Measurements from ENCODE around the gene MTUS2. TPM values are rescaled to one million over a fixed set of nuclear protein-coding genes. Genes with fewer than 3 reads are reported as not detected.

Gene MTUS2
- total and polyA plus RNA-seq, 2 of the 8 experiments (the other 6 are each of a cell fraction or from before 2014, with no cell fraction given) = 0.18 to 0.80 TPM

DNA sequence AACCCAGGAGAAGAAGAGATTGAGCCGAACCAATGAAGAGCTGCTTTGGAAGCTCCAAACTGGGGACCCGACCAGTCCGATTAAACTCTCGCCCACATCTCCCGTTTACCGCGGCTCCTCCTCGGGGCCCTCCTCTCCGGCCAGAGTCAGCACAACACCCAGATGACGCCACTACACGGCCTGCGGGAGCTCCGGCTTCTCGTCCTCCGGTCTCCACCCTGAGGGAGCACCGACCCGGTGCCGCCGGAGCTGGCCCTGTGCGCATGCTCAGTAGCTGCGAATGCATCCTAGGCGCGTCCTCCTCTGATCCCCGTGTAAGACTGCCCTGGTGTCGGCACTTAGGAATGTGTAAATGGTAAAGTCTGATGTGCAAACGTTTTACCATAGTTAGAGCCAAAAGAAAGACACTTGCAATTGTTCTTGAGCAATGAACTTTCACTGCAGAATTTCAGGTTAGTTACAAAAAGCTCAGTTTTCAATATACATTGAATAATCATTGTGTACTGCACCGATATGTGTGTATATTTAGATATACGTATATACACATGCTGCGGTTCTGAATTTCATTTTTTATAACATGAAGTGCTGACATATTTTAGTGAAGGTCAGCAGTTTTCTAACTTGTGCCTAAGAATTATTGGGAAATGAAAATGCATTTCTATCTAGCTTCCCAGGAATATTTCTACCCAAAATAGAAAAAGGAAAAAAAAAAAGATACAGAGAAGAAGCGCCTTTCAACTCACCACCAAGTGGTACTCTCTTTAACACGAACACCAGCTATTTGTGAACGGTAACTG lies 683.1 kb downstream of the MTUS2 start:
- Histone ChIP-seq H4K91ac (replicated peaks; ENCODE audit: insufficient read length, low read length) (no peak overlapping the region), H3K4me3 (ENCODE audit: extremely low read depth in 1 of 4, insufficient read depth in 2 of 4, low read depth in 3 of 4, low read length in 4 of 4) (peak overlapping the region in 2 of 4 experiments; percentile 2 to 19; a peak in 2 of 8 replicates), H2BK120ac (replicated peaks; ENCODE audit: low read depth, low read length) (no peak overlapping the region), H3K14ac (ENCODE audit: insufficient read length) (no peak overlapping the region), H3K79me2 (ENCODE audit: control insufficient read depth in 1 of 2, insufficient read depth in 2 of 2, low read length in 2 of 2) (no peaks in the 10 kb centered on the region), H2BK20ac (ENCODE audit: low read length) (no peak overlapping the region), H3K79me1 (ENCODE audit: low read depth, low read length) (no peaks in the 10 kb centered on the region), H3K36me3 (ENCODE audit: control insufficient read depth in 2 of 4, insufficient read depth in 4 of 4, low read length in 3 of 4) (no peaks in the 10 kb centered on the region), H3K23ac (ENCODE audit: insufficient read length) (no peak overlapping the region), H3K9ac (replicated peaks in 1 of 4; ENCODE audit: extremely low read depth in 1 of 4, low read depth in 3 of 4, low read length in 3 of 4) (no peak overlapping the region), H3K9me3 (ENCODE audit: insufficient read depth in 2 of 2, low read depth in 1 of 2, low read length in 1 of 2) (no peaks in the 10 kb centered on the region), H3K4me2 (ENCODE audit: insufficient read depth in 1 of 2, low read depth in 2 of 2, low read length in 2 of 2) (peak overlapping the region; percentile 8 to 48; a peak in 3 of 4 replicates), H4K8ac (ENCODE audit: extremely low read depth, insufficient read depth, low read length) (no peak overlapping the region), H3K4me1 (replicated peaks in 1 of 4; ENCODE audit: control insufficient read depth in 3 of 4, insufficient read depth in 4 of 4, low read length in 3 of 4) (no peaks in the 10 kb centered on the region), H2AK5ac (ENCODE audit: low read depth, low read length) (no peak overlapping the region), H2BK15ac (ENCODE audit: low read length) (no peak overlapping the region), H4K20me1 (replicated peaks in 1 of 2; ENCODE audit: control insufficient read depth in 1 of 2, insufficient read depth in 2 of 2, low read length in 2 of 2) (peaks cover 0 to 3% of the 10 kb centered on the region in 2 experiments), H3K56ac (replicated peaks; ENCODE audit: insufficient read length, low read depth, low read length) (no peak overlapping the region), H3K4ac (replicated peaks; ENCODE audit: insufficient read length, low read depth, low read length) (no peak overlapping the region), H3K23me2 (ENCODE audit: low read depth, low read length) (no peaks in the 10 kb centered on the region), H4K5ac (ENCODE audit: insufficient read length, low read depth, low read length) (no peak overlapping the region), H2AFZ (ENCODE audit: low read length) (peak overlapping the region; percentile 47; the same call in 1 of the 2 replicates), H3K27ac (ENCODE audit: low read depth, low read length) (no peak overlapping the region), H2BK5ac (ENCODE audit: low read depth, low read length) (no peak overlapping the region), H3K18ac (ENCODE audit: extremely low read depth, low read length) (no peak overlapping the region), H3K27me3 (replicated peaks in 1 of 4; ENCODE audit: control insufficient read depth in 3 of 4, extremely low read depth in 1 of 4, insufficient read depth in 3 of 4, low read length in 3 of 4) (no peaks in the 10 kb centered on the region; a peak in 1 of 7 replicates), H2BK12ac (ENCODE audit: low read depth, low read length) (no peak overlapping the region)
- ChIA-PET POLR2A (ENCODE audit: partially characterized antibody) (interaction anchor here (0.6 to 1.7 kb wide), 4 partner anchors 10 to 92 kb away, joined by 3 to 4 read pairs (median 4); partner anchors contain the start of gene SLC7A1), CTCF (ENCODE audit: partially characterized antibody) (interaction anchor here (1.0 to 17.8 kb wide), 6 partner anchors 14 to 210 kb away, joined by 3 to 210 read pairs (median 5); no protein-coding TSS in a partner anchor)
- DNase-seq (ENCODE audit: low read depth in 1 of 2, low spot score in 2 of 2) (peak; percentile 39 to 66), FAIRE-seq (peak; percentile 32)
- WGBS, 2 experiments (ENCODE audit: extremely low coverage in 1 of 2, insufficient coverage in 1 of 2, insufficient read length in 1 of 2, insufficient replicate concordance in 2 of 2, low coverage in 1 of 2, low lambda C conversion rate in 2 of 2, missing lambda C conversion rate in 1 of 2) = 50% methylated on average over 29 of the region's 32 CpGs; no CpG with 5 or more reads in 1 of the 2 experiments
- TF ChIP-seq, protein P1, sequence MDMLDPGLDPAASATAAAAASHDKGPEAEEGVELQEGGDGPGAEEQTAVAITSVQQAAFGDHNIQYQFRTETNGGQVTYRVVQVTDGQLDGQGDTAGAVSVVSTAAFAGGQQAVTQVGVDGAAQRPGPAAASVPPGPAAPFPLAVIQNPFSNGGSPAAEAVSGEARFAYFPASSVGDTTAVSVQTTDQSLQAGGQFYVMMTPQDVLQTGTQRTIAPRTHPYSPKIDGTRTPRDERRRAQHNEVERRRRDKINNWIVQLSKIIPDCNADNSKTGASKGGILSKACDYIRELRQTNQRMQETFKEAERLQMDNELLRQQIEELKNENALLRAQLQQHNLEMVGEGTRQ (IDR thresholded peaks at IDR 0.05; ENCODE audit: low read length) = no peak
- TF ChIP-seq NRF1 (IDR thresholded peaks at IDR 0.05; ENCODE audit: low read depth, low read length) = peak; percentile 40; the same call in 1 of the 2 replicates
